Activated CD4-positive, alpha-beta memory T cell treated with anti-CD3 and anti-CD28 coated beads, Interleukin-2, amount 10 ng/mL, durations not matched to agents 7 days and 5 days (primary cell): ENCODE measurements around the gene NONO. TPM values are rescaled to one million over a fixed set of nuclear protein-coding genes. Genes with fewer than 3 reads are reported as not detected.

Experiments used
- CTCF ChIA-PET: fragments of 350-600 bp; sonication (Branson Sonifier 250); formaldehyde crosslinking; loops from one replicate; lab custom pipeline; 2021; ENCODE audit warnings: antibody characterized with exemption, inconsistent platforms; lab: Charles Lee
- POLR2A ChIA-PET: fragments of 350-600 bp; sonication (Branson Sonifier 250); formaldehyde crosslinking; loops from one replicate; lab custom pipeline; 2021; ENCODE audit warnings: antibody characterized with exemption; lab: Charles Lee
- DNase-seq: peaks from one replicate; pipeline ENCODE4 v3.0.0-alpha.2; 2020
- H3K27ac Mint-ChIP-seq: one replicate; pipeline ENCODE4 v1.8.0; 2021; ENCODE audit warnings: mild to moderate bottlenecking, mixed read lengths
- H3K27me3 Mint-ChIP-seq: one replicate; pipeline ENCODE4 v1.8.0; 2021; ENCODE audit warnings: mixed read lengths
- H3K36me3 Mint-ChIP-seq: one replicate; pipeline ENCODE4 v1.8.0; 2021; ENCODE audit warnings: low read depth, mixed read lengths
- H3K4me1 Mint-ChIP-seq: one replicate; pipeline ENCODE4 v1.8.0; 2021; ENCODE audit warnings: mixed read lengths
- H3K4me3 Mint-ChIP-seq: one replicate; pipeline ENCODE4 v1.8.0; 2021; ENCODE audit warnings: mild to moderate bottlenecking, mixed read lengths
- H3K9me3 Mint-ChIP-seq: one replicate; pipeline ENCODE4 v1.8.0; 2021; ENCODE audit warnings: mixed read lengths
- total RNA-seq, 2 experiments: library from RNA; stranded (reverse); gene quantifications; one replicate each; pipeline ENCODE4 v1.2.3, GENCODE V29; 2021

The NONO gene, protein sequence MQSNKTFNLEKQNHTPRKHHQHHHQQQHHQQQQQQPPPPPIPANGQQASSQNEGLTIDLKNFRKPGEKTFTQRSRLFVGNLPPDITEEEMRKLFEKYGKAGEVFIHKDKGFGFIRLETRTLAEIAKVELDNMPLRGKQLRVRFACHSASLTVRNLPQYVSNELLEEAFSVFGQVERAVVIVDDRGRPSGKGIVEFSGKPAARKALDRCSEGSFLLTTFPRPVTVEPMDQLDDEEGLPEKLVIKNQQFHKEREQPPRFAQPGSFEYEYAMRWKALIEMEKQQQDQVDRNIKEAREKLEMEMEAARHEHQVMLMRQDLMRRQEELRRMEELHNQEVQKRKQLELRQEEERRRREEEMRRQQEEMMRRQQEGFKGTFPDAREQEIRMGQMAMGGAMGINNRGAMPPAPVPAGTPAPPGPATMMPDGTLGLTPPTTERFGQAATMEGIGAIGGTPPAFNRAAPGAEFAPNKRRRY
- total RNA-seq: 100 to 1,000 TPM; 376 to 400 TPM

DNA sequence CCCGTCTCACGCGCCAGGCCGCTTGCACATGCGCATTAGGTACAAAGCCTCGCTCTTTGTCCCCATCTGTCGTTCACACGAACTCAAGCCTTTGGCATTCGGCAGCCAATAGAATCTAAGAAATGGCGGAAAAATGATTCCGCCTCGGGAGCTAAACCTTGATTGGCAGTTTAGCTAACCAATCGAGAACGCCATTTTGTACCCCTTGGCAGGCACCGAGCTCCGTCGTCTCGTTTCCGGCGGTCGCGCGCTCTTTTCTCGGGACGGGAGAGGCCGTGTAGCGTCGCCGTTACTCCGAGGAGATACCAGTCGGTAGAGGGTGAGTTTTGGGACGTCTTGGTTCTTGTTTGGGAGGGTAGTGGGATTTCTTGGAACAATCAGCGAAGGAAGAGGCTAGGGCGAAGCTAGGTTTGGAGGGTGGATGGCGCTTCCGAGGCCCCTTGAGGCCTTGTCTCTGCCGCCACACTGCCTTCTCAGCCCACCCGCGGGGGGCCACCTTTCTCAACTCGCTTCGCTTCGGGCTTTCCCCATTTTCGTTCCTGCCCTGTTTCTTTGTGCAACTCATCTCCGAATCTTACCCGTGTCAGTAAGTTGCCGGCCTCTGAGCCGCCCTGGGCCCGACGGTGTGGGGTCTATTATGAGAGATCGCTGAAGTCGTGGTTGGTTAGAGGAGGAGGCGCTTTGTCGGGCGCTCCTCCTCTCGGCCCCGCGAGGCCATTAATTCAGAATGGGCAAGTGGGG is at the start of gene NONO:
NONO (plus strand) TSS at position 233 of the 741 bp plus-strand sequence. CDS start 7,003 bp downstream, outside the sequence.
- POLR2A ChIA-PET: interaction anchor here (0.7 to 2.4 kb wide), 24 partner anchors 9 to 1150 kb away, joined by 3 to 45 read pairs (median 4); partner anchors contain the start of genes CXorf65, IGBP1, IL2RG and ITGB1BP2
- Mint-ChIP-seq H3K4me1 (peaks cover 16% of the 10 kb centered on the region), H3K27ac (peak within 1 kb of the TSS; percentile 99), H3K36me3 (peaks cover 18% of the 10 kb centered on the region), H3K4me3 (peak within 1 kb of the TSS; percentile 97), H3K9me3 (no peaks in the 10 kb centered on the region), H3K27me3 (peaks cover 4% of the 10 kb centered on the region)
- CTCF ChIA-PET: interaction anchor here (0.5 to 1.9 kb wide), 13 partner anchors 8 to 827 kb away, joined by 3 to 11 read pairs (median 4); partner anchors contain the start of genes SNX12, TAF1 and ZMYM3
- DNase-seq: peak; percentile 86

DNA sequence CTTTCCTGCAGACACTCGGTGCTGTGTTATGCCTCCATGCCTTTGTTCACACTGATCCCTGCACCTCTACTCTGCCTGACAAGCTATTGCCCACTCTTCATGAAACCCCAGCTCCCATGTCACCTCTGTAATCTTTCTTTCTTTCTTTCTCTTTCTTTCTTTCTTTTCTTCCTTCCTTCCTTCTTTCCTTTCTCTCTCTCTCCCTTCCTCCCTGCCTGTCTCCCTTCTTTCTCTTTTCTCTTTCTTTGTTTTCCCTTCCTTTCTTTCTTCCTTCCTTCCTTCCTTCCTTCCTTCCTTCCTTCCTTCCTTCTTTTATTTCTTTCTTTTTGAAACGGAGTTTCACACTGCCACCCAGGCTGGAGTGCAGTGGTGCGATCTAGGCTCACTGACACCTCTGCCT is 48.0 kb upstream of the NONO start:
- no peaks in the 10 kb centered on the region for H3K4me1 Mint-ChIP-seq
- H3K27ac Mint-ChIP-seq: no peak overlapping the region
- no peaks in the 10 kb centered on the region for H3K9me3 Mint-ChIP-seq
- no peak overlapping the region for H3K4me3 Mint-ChIP-seq
- peaks cover 8% of the 10 kb centered on the region for H3K36me3 Mint-ChIP-seq
- no peak for DNase-seq
- H3K27me3 Mint-ChIP-seq: no peaks in the 10 kb centered on the region
- CTCF ChIA-PET: no interaction called here
- POLR2A ChIA-PET: no interaction called here

GRCh38 chrX:71236836-71237235 is 46.6 kb upstream of the NONO start:
- POLR2A ChIA-PET: no interaction called here
- Mint-ChIP-seq H3K4me1 (no peaks in the 10 kb centered on the region), H3K4me3 (no peak overlapping the region), H3K27ac (no peak overlapping the region), H3K9me3 (no peaks in the 10 kb centered on the region), H3K36me3 (peaks cover 20% of the 10 kb centered on the region), H3K27me3 (no peaks in the 10 kb centered on the region)
- CTCF ChIA-PET: no interaction called here
- DNase-seq: no peak

DNA sequence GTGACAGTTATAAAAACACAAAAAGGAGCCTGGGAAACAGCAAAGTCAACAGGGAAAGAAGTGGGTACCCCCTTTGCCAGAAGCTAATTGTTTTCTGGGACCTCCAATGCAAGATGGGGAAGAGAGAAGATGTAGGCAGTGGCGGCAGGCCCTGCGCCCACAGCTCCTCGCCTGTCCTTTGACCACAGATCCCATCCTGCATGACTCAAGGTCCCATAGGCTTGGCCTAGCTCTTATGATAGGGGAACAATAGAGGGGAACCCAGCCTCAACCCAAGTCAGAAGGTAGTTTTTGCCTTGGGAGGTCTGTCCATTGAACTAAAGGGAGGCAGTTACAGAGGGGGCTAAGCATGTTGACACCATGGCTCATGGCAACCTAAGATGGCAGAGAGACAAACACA is 43.7 kb upstream of the NONO start:
- Mint-ChIP-seq H3K27ac (no peak overlapping the region), H3K4me3 (no peak overlapping the region), H3K27me3 (no peaks in the 10 kb centered on the region), H3K9me3 (no peaks in the 10 kb centered on the region), H3K4me1 (no peaks in the 10 kb centered on the region), H3K36me3 (peaks cover 33% of the 10 kb centered on the region)
- POLR2A ChIA-PET: no interaction called here
- no peak for DNase-seq
- CTCF ChIA-PET: no interaction called here

- Mint-ChIP-seq H3K27ac (no peak overlapping the region), H3K4me3 (no peak overlapping the region), H3K27me3 (no peaks in the 10 kb centered on the region), H3K36me3 (peaks cover 41% of the 10 kb centered on the region), H3K9me3 (no peaks in the 10 kb centered on the region), H3K4me1 (no peaks in the 10 kb centered on the region)
- CTCF ChIA-PET: no interaction called here
- no peak for DNase-seq
- POLR2A ChIA-PET: no interaction called here
Measured at GRCh38 chrX:71241301-71241700, 42.1 kb upstream of the NONO start.

DNA sequence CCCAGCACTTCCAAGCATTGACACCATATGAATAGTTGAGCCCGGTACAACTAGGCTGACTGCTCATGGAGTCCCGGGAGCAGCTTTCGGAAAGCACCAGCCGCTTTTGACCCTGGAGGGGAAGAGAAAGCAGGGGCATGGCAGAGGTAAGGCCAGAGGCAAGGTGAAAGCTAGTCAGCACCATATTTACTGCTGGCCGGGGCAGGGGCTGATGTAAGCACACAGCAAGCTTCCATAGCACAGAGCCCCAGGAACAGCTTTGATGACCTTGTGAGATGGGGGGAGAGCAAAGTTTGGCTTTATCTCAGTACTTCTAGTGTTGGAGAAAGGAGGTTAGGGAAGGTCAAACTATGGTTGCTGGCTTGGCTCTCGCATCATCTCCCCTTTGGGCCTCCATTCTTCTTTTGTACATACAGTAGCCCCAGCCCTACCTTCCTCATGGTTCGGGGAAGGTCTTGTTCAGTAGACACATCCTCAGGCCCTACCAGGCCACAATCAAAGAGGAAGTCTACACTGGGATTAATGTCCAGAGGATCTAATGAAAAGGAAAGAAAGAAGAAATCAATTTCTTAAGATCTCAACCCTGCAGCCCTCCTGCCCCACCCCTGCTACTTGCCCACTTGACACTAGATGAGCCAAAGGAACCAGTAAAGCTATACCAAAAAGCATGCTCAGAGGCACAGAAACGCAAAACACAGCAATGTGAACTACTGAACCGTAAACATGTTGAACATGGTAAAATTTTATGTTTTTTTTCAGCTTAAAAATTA is 38.9 kb upstream of the NONO start:
- no peak for DNase-seq
- Mint-ChIP-seq H3K9me3 (no peaks in the 10 kb centered on the region), H3K27me3 (no peaks in the 10 kb centered on the region), H3K36me3 (peaks cover 50% of the 10 kb centered on the region), H3K4me3 (no peak overlapping the region), H3K27ac (no peak overlapping the region), H3K4me1 (no peaks in the 10 kb centered on the region)
- POLR2A ChIA-PET: no interaction called here
- CTCF ChIA-PET: no interaction called here

GRCh38 chrX:71245159-71245558 is 38.3 kb upstream of the NONO start:
- peaks cover 51% of the 10 kb centered on the region for H3K36me3 Mint-ChIP-seq
- ChIA-PET CTCF (no interaction called here), POLR2A (no interaction called here)
- no peak overlapping the region for H3K27ac Mint-ChIP-seq
- H3K4me1 Mint-ChIP-seq: no peaks in the 10 kb centered on the region
- H3K4me3 Mint-ChIP-seq: no peak overlapping the region
- no peaks in the 10 kb centered on the region for H3K27me3 Mint-ChIP-seq
- no peaks in the 10 kb centered on the region for H3K9me3 Mint-ChIP-seq
- no peak for DNase-seq

- H3K36me3 Mint-ChIP-seq: peaks cover 20% of the 10 kb centered on the region
- H3K4me1 Mint-ChIP-seq: peaks cover 32% of the 10 kb centered on the region
- no peaks in the 10 kb centered on the region for H3K9me3 Mint-ChIP-seq
- CTCF ChIA-PET: no interaction called here
- no peak overlapping the region for H3K27ac Mint-ChIP-seq
- H3K27me3 Mint-ChIP-seq: no peaks in the 10 kb centered on the region
- no peak overlapping the region for H3K4me3 Mint-ChIP-seq
- POLR2A ChIA-PET: interaction anchor here (1.1 kb wide), 1 partner anchor 33 kb away, joined by 3 read pairs; the partner anchor contains the start of gene NONO
- DNase-seq: no peak
Measured at GRCh38 chrX:71250841-71251240, 32.6 kb upstream of the NONO start.

- H3K27me3 Mint-ChIP-seq: no peaks in the 10 kb centered on the region
- ChIA-PET POLR2A (interaction anchor here (1.1 to 1.4 kb wide), 2 partner anchors 32 kb away, joined by 3 to 4 read pairs; partner anchors contain the start of gene NONO), CTCF (no interaction called here)
- DNase-seq: peak; percentile 16
- peaks cover 19% of the 10 kb centered on the region for H3K36me3 Mint-ChIP-seq
- peaks cover 33% of the 10 kb centered on the region for H3K4me1 Mint-ChIP-seq
- peak overlapping the region; percentile 21 for H3K4me3 Mint-ChIP-seq
- H3K9me3 Mint-ChIP-seq: no peaks in the 10 kb centered on the region
- H3K27ac Mint-ChIP-seq: peak overlapping the region; percentile 16
Measured at GRCh38 chrX:71251466-71251973, 31.9 kb upstream of the NONO start.

GRCh38 chrX:71252221-71252620 is 31.2 kb upstream of the NONO start:
- no peak overlapping the region for H3K27ac Mint-ChIP-seq
- ChIA-PET CTCF (no interaction called here), POLR2A (interaction anchor here (1.4 kb wide), 1 partner anchor 31 kb away, joined by 4 read pairs; the partner anchor contains the start of gene NONO)
- H3K27me3 Mint-ChIP-seq: no peaks in the 10 kb centered on the region
- peak overlapping the region; percentile 21 for H3K4me3 Mint-ChIP-seq
- H3K36me3 Mint-ChIP-seq: peaks cover 13% of the 10 kb centered on the region
- peaks cover 33% of the 10 kb centered on the region for H3K4me1 Mint-ChIP-seq
- H3K9me3 Mint-ChIP-seq: no peaks in the 10 kb centered on the region
- DNase-seq: no peak

DNA sequence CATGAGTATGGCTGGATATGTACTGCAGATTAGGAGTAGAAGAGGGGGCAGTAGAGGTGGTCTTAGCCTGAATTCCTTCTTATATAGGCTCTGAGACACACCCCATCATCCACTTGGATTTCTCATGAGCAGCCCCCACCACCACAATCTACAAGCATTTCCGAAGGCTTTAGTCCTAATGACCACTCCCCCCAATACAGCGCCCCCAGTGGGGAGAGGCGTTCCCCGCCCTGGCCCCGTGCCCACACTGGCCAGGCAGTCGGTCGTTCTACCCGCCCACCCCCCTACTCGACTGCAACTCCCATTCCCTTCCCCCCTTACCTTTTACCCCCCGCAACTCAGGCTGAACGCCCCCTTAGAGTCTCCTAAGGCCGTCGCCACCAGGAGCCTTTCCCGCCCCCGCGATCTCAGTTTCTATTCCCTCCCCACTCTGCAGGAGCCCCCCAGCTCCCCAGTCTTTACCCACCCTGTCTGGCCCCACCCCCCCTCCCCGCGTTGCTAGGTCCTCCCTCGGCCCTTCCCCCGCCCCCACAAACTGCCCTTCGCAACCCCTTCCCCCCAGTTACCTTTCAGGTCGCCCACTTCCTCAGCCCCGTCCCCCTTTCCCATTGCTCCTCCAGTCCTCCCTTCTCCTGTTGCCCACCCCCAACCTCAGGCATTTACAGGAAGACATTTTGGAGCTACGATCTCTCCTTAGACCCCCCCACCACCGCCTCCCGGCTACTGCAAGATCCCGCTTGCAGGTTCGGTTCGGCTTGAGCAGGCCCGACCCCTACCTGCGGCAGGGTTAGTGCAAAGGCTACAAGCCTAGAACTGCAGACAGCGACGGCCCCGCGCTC is 30.0 kb upstream of the NONO start:
- ChIA-PET POLR2A (interaction anchor here (1.0 to 3.7 kb wide), 7 partner anchors 30 to 281 kb away, joined by 3 to 28 read pairs (median 4); partner anchors contain the start of genes NONO, OGT, SNX12 and TAF1), CTCF (interaction anchor here (1.1 to 1.2 kb wide), 2 partner anchors 30 to 112 kb away, joined by 4 to 5 read pairs; partner anchors contain the start of genes NONO and TAF1)
- no peaks in the 10 kb centered on the region for H3K27me3 Mint-ChIP-seq
- no peaks in the 10 kb centered on the region for H3K9me3 Mint-ChIP-seq
- peak overlapping the region; percentile 89 for H3K4me3 Mint-ChIP-seq
- peaks cover 33% of the 10 kb centered on the region for H3K4me1 Mint-ChIP-seq
- H3K36me3 Mint-ChIP-seq: peaks cover 13% of the 10 kb centered on the region
- peak; percentile 44 for DNase-seq
- H3K27ac Mint-ChIP-seq: peak overlapping the region; percentile 75
